NCI-H1092 treated with DMSO at 0.1 percent for 48 hours (cell line): Measurements from ENCODE around the gene ABT1.

Experiments used
- DNase-seq: peaks from one replicate; lab custom pipeline; 2025; lab: John Stamatoyannopoulos, UW

The ABT1 gene

DNA sequence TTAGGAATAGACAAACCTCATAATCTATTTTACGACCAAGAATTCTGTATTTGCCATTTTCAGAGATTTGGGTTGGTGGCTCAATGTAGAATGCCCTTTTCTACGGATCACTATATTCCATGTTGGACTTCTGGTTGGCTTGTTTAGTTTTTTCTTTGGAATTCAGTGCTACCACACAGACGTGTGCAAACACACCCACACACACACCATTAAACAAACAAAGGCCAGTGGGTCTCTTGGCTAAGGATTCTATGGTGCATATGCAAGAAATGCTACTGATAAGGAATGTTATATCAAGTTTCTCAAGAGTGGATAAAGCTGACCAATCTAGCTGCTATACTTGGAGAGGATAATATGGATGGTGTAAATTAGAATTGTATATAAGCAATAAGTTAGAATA is 8.0 kb downstream of the ABT1 start:
- DNase-seq, result no peak

DNA sequence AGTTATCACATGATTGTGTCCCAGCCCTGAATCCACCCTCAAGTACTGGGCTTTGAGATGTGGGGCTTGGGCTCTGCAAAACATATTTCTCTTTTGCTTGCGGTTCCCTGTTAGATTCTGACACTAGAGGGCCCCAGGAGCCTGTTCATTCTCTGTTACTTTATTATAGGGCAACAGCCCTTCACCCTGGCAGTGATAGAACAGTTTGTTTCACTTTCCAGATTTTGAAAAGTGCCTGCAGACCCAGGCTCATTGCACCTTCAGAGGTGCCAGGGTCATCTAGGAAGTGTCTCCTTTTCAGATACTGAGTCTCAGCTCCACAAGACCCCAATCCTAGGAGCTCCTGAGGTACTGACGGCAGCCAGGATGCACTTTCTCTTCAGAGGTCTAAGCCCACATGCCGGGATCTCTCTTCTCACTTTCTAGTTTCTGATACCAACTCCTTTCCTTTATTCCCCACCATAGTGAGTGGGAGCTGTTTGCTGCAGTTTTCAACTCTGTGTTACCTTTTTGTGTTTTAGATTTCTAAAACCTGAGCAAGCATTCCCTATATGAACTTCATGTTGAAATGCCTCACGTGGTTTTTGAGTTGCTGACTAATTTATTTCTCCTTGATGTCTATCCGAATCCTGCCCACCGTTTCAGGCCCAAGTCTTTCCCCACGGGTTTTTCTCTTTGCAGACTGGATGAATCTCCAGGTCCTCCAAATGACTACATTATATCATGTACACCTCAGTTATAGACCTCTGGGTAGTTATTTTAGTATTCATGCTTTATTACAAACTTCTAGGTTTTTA is 10.9 kb downstream of the ABT1 start:
- peak; percentile 45 for DNase-seq

DNA sequence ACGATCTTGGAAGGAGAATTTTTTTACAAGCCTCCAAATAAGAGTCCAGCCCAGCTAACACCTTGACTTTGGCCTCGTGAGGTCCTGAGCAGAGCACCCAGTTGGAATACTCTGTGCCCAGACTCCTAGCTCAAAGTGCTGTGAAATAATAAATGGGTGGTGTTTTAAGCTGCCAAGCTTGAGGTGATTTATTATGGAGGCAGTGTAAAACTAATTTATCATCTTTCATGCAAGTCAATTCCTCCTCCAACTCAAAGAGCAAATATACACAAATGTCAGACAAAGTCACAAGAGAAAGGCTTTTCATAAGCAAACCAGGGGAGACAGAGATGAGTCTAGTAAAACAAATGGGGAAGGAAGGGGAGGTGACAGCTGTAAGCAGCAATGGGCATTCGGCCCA is 12.7 kb downstream of the ABT1 start:
- no peak for DNase-seq

DNA sequence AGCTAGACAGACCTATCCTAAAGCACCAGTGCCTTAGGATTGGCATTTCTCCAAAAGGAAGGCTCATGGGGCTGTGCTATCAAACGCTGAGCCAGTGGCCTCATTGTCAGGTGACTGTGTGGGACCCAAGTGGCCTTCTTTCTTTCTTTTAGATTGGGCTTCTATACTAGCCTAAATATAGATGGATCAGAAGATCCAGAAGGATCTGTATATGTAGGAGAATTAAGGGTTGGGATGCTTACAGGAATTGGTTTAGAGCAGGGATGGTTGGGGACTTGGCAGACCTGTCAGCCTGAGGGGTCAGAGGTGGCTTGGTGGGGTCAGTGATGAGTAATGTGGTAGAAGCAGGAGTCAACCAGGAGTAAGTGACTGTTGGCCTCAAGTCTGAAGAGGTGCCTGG is 14.8 kb downstream of the ABT1 start:
- DNase-seq, result no peak

DNA sequence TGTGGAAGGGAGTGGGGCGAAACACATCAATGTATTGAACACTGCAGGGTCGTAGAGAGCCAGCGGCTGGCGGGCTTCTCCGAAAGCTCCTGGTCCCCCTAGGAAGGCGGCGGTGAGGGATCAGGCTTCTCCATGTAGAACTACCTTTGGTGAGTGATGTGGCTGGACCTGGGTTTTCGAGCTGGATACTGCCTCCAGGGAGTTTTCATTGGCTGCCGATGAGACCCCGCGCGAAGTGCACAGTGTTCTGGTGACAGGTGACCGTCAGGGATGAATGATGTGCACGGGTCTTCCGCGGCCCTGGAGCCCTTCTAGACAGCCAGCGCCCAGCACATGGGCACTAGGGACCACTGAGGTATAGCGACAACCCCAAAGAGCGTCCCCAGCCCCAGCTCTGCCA is 16.4 kb downstream of the ABT1 start:
- DNase-seq, result no peak

DNA sequence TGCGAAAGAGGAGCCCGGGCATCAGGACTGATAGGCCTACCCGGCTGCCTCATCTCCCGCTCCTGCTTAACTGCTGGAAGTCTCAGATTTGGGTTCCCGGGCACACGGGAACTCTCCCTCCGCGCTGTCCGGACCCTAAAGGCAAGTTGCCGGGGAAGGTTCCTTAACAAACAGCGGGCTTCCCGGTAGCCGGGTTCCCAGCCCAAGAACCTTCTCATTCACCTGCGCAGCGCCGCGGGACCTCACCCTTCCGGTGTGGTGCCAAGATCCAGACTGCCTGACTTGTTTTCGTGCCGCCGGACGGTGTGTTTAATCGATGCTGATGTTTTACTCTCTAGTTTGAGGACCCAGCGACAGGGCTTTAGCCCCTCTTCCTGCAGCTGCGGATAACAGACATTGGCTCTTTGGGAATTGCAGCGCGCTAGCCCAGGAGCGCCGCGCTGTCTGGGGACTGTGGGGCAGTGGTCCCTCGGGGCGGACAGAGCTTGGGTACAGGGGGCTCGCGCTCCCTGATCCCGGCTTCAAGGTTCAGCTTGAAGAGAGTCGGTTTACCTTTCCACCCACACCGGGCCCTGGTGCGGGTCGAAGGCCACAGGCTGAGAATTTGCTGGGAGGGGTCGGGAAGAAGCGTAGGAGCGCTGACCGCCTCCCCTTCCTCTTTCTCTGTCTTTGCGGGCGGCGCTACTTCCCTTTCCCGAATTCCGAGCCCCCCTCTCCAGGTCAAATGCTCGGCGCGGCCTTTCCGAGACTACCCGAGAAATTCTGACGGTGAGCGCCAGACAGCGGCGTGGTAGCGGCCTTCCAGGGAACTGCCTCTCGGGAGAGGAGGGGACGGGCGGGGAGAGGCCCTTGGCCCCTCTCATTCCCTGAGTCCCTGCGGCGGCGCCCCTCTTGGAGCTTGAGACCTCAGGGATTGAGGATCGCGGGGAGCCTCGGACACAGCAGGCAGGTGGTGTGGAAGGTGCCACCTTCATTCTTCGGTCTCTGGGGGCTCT is 17.2 kb downstream of the ABT1 start:
- no peak for DNase-seq

DNA sequence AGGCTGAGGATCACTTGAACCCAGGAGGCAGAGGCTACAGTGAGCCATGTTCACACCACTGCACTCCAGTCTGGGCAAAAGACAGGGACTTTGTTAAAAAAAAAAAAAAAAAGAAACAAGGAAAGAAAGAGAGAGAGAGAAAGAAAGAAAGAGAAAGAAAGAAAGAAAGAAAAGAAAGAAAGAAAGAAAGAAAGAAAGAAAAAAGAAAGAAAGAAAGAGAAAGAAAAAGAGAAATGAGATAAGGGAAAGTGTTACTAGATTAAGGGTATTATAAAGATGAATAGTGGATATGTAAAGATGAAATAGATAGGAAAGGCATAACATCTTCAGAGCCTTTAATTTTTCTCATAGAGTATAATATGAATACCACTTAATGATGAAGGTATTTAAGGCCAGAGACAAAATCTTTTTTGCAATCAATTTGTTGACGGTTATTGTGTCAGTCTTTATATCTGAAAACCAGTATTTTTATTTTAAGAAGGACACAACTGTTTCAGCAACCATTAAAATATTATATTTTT is 26.6 kb downstream of the ABT1 start:
- no peak for DNase-seq

DNA sequence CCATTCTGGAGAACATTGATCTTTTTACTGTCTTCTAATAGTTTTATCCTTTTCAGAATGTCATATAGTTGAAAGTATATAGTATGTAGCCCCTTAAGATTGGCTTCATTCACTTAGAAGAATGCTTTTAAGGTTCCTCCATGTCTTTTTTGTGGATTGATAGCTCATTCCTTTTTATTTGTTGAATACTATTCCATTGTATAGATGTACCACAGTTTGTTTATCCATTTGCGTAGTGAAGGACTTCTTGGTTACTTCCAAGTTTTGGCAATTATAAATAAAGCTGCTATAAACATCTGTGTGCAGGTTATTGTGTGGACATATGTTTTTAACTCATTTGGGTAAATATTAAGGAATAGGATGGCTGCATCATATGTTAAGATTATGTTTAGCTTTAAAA is 27.8 kb downstream of the ABT1 start:
- no peak for DNase-seq

DNA sequence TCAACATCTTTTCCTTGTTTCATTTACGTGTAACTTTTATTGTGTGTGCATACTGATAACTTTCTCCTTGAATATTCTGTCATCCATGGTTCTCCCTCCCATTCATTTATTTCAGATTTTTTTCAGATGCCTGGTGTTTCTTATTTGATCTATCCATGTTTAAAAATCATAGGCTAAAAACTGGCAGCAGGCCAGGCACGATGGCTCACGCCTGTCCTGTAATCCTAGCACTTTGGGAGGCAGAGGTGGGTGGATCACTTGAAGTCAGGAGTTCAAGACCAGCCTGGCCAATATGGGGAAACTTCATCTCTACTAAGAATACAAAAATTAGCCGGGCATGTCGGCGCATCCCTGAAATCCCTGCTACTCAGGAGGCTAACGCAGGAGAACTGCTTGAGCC is 31.1 kb downstream of the ABT1 start:
- no peak for DNase-seq

DNA sequence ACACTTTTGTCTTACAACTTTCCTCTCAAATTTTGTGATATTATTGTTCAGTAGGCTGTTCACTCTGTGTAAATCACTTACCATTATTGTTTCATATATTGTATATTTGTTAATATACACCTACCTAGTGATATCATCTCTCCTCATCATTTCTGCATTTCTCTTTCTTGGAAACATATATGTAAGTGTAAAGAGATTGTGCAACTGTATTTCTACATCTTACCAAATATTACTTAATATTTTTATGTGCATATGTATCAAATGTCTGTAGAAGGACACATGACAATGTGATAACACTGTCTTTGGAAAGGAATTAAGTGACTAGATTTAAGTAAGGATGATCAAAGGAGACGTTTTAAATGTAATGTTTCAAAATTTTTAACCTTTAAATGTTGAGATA is 32.6 kb downstream of the ABT1 start:
- DNase-seq, result no peak

DNA sequence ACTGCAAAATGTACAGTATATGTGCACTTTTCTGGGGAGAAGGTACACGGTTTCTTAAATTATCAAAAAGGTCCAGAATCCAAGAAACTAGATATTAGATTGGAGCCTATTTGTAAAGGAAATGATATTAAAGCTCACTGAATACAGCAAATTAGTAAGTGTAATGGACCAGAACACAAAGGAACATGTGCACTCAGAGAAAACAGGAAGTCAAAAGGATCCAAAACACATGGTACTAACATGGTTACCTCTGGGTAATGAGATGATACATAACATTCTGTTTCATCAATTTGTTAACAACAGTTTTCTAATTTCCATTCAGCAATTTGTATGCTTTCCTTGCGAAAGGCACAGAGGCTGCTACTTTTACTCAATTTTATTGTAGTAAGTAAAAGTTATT is 44.1 kb downstream of the ABT1 start:
- DNase-seq, result no peak

DNA sequence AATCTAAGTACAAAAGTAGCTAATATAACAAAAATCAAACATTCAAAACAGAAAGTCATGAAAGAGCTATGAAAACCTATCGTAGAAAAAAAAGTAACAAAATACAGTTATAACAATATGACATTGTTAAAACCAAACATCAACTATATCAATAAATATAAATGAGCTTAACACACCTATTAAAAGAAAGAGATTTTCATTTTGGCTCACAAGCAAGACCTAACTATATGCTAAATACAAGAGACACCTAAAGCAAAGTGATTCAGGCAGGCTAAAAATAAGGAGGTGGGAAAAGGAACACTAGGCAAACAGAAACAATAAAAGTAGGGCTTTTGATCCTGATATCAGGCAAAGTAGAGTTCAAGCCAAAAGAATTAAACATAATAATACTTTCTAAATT is 49.3 kb downstream of the ABT1 start:
- no peak for DNase-seq
